ENCODE measurements around the gene SAMD8.

Gene SAMD8

GRCh38 chr10:75084834-75085384, 26.5 kb upstream of the SAMD8 start:
- no peak for DNase-seq (ENCODE audit: low spot score)
- TF ChIP-seq, protein P1, sequence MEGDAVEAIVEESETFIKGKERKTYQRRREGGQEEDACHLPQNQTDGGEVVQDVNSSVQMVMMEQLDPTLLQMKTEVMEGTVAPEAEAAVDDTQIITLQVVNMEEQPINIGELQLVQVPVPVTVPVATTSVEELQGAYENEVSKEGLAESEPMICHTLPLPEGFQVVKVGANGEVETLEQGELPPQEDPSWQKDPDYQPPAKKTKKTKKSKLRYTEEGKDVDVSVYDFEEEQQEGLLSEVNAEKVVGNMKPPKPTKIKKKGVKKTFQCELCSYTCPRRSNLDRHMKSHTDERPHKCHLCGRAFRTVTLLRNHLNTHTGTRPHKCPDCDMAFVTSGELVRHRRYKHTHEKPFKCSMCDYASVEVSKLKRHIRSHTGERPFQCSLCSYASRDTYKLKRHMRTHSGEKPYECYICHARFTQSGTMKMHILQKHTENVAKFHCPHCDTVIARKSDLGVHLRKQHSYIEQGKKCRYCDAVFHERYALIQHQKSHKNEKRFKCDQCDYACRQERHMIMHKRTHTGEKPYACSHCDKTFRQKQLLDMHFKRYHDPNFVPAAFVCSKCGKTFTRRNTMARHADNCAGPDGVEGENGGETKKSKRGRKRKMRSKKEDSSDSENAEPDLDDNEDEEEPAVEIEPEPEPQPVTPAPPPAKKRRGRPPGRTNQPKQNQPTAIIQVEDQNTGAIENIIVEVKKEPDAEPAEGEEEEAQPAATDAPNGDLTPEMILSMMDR (IDR thresholded peaks at IDR 0.05; ENCODE audit: extremely low read depth, missing control alignments), result no peak

GRCh38 chr10:75086278-75086934, 25.1 kb upstream of the SAMD8 start:
- no peak for DNase-seq (ENCODE audit: low spot score)

DNA sequence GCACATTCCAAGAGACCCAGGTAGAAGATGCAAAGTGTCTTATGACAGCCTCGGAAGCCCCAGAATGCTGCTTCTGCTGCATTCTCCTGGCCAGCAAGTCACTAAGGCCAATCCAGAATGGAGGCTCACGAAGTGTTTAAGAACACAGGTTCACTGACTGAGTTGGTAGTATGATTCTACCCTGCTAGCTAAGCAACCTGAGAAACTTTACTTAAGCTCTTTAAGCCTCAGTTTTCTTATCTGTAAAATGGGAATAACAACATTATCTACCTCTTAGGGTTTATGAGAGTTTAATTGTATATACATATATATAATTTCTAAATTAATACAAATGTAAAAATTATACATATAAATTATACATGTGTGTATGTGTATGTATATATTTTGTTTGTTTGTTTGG, 22.8 kb upstream of the SAMD8 start:
- no peak for DNase-seq (ENCODE audit: low spot score)
- TF ChIP-seq, protein P1 (IDR thresholded peaks at IDR 0.05; ENCODE audit: extremely low read depth, missing control alignments), result no peak

More at GRCh38 chr10:75086278-75086934, 25.1 kb upstream of the SAMD8 start:
- TF ChIP-seq, protein P1 (IDR thresholded peaks at IDR 0.05; ENCODE audit: extremely low read depth, missing control alignments), result no peak

DNA sequence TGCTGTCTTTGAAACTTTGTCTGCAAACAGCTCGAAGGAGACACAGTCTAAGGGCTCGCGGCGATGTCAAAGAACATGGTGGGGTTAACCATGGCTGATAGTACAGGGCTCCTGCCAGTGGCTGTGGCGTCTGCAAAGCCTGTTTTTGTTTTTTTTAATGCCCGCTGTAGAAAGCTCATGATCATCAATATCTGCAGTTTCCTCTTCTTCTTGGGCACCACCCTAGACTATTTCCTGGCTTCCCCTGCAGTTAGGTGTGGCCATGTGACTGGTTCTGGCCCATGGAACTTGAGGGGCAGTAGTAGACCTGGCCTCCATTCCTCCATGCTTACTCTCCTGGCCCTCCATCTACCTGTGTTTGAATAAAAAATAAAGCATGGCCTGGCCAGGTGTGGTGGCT, 21.8 kb upstream of the SAMD8 start:
- TF ChIP-seq, protein P1 (IDR thresholded peaks at IDR 0.05; ENCODE audit: extremely low read depth, missing control alignments), result no peak
- no peak for DNase-seq (ENCODE audit: low spot score)

DNA sequence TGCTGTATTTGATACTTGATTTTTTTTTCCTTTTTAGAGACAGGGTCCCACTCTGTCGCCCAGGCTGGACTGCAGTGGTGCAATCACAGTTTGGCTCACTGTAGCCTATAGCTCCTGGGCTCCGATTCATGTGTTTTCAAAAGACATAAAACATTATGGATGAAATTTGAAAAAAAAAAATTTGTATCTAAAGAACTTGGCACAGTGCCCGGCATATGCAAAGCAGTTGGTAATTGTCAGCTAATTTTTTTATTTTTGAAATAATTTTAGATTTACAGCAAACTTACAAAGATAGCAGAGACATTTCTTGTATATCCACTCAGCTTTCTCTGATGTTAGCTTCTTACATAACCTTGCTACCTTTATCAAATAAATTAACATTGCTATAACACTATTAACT, 20.3 kb upstream of the SAMD8 start:
- DNase-seq (ENCODE audit: low spot score), result no peak
- TF ChIP-seq, protein P1 (IDR thresholded peaks at IDR 0.05; ENCODE audit: extremely low read depth, missing control alignments), result no peak

GRCh38 chr10:75094465-75094864, 17.0 kb upstream of the SAMD8 start:
- DNase-seq (ENCODE audit: low spot score), result no peak
- TF ChIP-seq, protein P1 (IDR thresholded peaks at IDR 0.05; ENCODE audit: extremely low read depth, missing control alignments), result no peak

DNA sequence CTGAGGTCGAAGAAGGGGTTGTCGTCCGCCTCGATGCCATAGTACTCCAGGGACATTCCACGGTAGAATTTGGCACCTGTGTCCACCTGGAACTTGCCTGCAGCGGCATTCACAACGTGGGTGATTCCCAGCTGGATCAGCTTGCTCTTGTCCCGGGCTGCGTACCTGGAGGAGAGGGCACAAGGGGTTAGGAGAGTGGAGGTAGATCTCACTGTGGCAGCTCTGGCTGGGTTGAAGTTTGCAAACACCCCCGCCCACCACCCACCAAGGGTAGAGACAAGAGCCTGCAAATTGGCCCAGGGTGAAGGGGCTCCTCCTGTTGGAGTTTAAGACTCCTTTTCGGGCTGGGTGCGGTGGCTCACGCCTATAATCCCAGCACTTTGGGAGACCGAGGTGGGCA, 15.8 kb upstream of the SAMD8 start:
- no peak for DNase-seq (ENCODE audit: low spot score)
- TF ChIP-seq, protein P1 (IDR thresholded peaks at IDR 0.05; ENCODE audit: extremely low read depth, missing control alignments), result no peak
